GM19025 (cell line): ENCODE measurements around the gene SCGB1D1.

Experiments used
- ATAC-seq: cut with Tn5 transposase; IDR thresholded peaks from one replicate; pipeline ENCODE4 v1.9.1; 2021; ENCODE audit warnings: mild to moderate bottlenecking, low read depth, moderate library complexity; ENCODE audit not compliant: unreplicated experiment

SCGB1D1 gene

DNA sequence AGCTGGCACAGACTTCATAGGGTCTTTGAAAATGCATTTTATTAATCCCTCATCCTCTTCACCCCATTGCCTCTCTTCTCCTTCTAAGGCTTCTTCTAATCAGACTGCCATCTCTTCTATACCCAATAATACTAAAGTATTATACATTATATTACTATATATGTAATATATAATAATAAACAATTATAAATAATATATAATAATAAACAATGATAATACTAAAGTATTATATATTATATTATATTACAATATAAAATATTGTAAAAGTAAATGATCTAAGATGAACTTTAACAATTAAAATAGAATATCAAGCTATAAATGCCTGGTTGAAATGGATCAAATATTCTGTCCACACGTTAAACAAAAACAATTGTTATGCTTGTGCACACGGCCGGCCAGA is 31.5 kb downstream of the SCGB1D1 start:
- ATAC-seq, result no peak

DNA sequence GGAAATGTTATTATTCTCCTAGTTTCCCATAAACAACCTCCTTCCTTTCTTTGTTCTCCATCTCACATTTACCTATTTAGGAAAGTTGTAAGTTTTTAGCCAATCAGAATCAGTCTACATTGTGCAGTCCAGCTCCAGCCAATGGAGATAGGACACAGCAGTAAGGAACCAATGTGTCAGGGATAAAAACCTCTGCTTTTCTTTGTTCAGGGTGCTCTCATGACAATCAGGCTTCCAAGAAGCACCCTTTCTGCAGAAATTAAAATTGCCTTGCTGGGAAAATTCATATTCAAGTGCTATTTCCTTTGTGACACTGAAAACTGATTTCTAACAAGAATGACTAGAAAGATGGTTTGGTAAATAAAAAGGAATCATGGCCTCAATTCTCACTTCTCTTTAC is 33.1 kb downstream of the SCGB1D1 start:
- ATAC-seq, result no peak

DNA sequence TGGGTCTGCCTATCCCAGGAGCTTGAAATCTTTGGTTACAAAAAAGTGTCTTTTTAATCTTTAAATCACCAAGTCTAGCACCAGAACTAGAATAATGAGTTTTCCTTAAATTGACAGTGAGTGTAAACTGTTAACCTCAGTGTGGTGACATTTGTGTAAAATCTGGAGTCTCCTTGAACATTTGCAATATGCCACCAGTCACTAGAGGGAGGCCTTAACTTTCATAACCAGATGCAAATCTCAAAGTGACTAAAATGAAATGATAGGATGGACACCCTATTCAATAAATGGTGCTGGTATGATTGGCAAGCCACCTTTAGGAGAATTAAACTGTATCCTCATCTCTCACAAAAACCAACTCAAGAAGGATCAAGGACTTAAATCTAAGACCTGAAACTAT is 43.7 kb downstream of the SCGB1D1 start:
- no peak for ATAC-seq

DNA sequence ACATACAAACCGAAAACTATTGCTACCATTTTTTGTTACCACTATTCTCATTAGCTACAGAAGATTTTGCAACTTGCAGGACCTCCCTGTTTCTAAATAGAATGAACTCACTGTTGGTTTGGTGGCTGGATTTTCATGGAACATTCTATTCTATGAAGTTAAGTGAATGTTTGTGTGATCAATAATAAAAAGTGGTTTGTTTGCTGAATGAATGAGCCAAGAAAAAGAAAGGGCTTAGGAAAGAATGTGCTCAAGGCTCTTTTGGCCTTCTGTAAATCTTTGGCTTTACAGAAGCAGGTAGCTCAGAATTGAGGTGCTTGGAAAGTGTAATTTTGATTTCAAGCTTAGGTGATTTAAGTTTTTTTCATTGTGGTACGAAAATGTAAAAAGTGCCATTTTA is 46.2 kb downstream of the SCGB1D1 start:
- no peak for ATAC-seq

DNA sequence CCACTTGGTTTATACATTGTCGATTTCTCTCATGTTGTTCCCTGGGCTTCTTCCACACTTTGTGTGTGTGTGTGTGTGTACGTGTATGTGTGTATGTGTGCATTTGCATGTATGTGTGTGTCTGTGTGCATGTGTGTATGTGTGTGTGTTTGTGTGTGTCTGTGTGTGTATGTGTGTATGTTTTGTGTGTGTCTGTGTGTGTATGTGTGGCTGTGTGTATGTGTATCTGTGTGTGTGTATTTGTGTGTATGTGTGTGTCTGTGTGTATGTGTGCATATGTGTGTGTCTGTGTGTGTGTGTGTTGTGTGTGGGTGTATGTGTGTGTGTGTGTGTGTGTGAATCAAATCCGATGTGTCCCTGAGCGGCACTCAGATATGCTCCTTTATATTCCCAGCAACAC is 47.5 kb downstream of the SCGB1D1 start:
- no peak for ATAC-seq

DNA sequence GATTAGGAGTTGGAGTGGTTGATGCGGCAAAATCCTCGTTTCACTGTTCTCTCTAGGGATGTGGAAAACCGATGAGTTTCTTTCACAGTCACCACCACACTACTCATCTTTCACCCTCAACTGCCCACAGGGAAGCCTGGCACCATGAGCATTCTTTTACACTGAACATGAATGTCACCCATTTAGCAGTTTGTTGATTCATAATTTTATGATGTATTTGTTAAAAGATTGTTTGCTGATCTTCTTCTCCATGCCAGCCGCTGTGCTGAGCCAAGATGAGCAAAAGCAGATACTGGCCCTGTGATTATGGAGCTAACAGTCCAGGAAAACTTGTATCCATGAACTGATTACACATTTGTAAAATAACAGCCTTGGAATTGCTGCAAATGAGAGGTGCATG is 48.1 kb downstream of the SCGB1D1 start:
- ATAC-seq, result no peak

- ATAC-seq, result no peak
Observed at GRCh38 chr11:62241095-62241494, 51.1 kb downstream of the SCGB1D1 start.

DNA sequence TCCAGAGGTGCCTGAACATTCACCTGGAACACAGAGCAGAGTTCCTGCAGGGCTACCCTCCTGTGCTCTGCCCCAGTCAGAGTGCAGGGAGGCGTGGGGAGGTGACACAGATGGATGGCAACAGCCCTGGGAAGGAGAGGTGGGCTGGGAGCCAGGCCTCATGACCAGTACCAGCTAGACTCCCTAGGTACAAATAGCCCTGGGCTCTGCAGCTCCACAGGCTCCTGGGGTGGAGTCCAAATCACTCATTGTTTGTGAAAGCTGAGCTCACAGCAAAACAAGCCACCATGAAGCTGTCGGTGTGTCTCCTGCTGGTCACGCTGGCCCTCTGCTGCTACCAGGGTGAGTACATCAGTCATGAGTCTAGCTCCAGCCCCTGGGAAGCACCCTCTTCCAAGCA is 52.0 kb downstream of the SCGB1D1 start, which contains the start of gene SCGB1D2:
Gene SCGB1D2 (plus strand): TSS at position 219 of the 400 bp plus-strand sequence. CDS start 69 bp downstream, at position 288.
- ATAC-seq, result no peak
